ENCODE measurements around the gene EI24. TPM values are rescaled to one million over a fixed set of nuclear protein-coding genes. Genes with fewer than 3 reads are reported as not detected.
"Not testable (repeated sequence)": the region's sequence is repeated elsewhere in the genome, so short reads cannot be mapped to it uniquely, and the experiment has no call there.

Gene EI24
- 128 and 189 TPM in 2 replicates for total RNA-seq

GRCh38 chr11:125568970-125569914 is at the start of gene EI24:
Gene EI24 (plus strand): TSS chr11:125569477. CDS start chr11:125572528, 3,051 bp downstream.
- DNase-seq (ENCODE audit: extremely low read depth, low read depth, low spot score) = no peak

GRCh38 chr11:125519860-125520834 is 49.1 kb upstream of the EI24 start:
- no peak for DNase-seq (ENCODE audit: extremely low read depth, low read depth, low spot score)

- DNase-seq (ENCODE audit: extremely low read depth, low read depth, low spot score) = no peak
These were observed 44.0 kb upstream of the EI24 start for GRCh38 chr11:125525303-125525702.

GRCh38 chr11:125532668-125533067 is 36.6 kb upstream of the EI24 start:
- DNase-seq (ENCODE audit: extremely low read depth, low read depth, low spot score) = no peak

- DNase-seq (ENCODE audit: extremely low read depth, low read depth, low spot score) = no peak
These were observed 33.7 kb upstream of the EI24 start for GRCh38 chr11:125535585-125535984.

GRCh38 chr11:125536834-125537233 is 32.4 kb upstream of the EI24 start:
- not testable (repeated sequence) for DNase-seq (ENCODE audit: extremely low read depth, low read depth, low spot score)

GRCh38 chr11:125542709-125543108 is 26.6 kb upstream of the EI24 start:
- DNase-seq (ENCODE audit: extremely low read depth, low read depth, low spot score) = no peak

- no peak for DNase-seq (ENCODE audit: extremely low read depth, low read depth, low spot score)
These were observed 18.5 kb upstream of the EI24 start for GRCh38 chr11:125550780-125551179.

- no peak for DNase-seq (ENCODE audit: extremely low read depth, low read depth, low spot score)
These were observed 17.4 kb upstream of the EI24 start for GRCh38 chr11:125551835-125552342.

GRCh38 chr11:125552927-125553326 is 16.4 kb upstream of the EI24 start:
- no peak for DNase-seq (ENCODE audit: extremely low read depth, low read depth, low spot score)

- no peak for DNase-seq (ENCODE audit: extremely low read depth, low read depth, low spot score)
These were observed 15.9 kb upstream of the EI24 start for GRCh38 chr11:125553357-125553756.

GRCh38 chr11:125554038-125554437 is 15.2 kb upstream of the EI24 start:
- no peak for DNase-seq (ENCODE audit: extremely low read depth, low read depth, low spot score)

GRCh38 chr11:125559888-125560287 is 9.4 kb upstream of the EI24 start:
- DNase-seq (ENCODE audit: extremely low read depth, low read depth, low spot score) = no peak

GRCh38 chr11:125561924-125562323 is 7.4 kb upstream of the EI24 start:
- DNase-seq (ENCODE audit: extremely low read depth, low read depth, low spot score) = no peak

GRCh38 chr11:125562430-125562829 is 6.8 kb upstream of the EI24 start:
- DNase-seq (ENCODE audit: extremely low read depth, low read depth, low spot score) = no peak

- DNase-seq (ENCODE audit: extremely low read depth, low read depth, low spot score) = no peak
These were observed 4.9 kb upstream of the EI24 start for GRCh38 chr11:125564357-125564756.

- DNase-seq (ENCODE audit: extremely low read depth, low read depth, low spot score) = no peak
These were observed 3.0 kb upstream of the EI24 start for GRCh38 chr11:125566235-125566634.

GRCh38 chr11:125569915-125570621 is 791 bp downstream of the EI24 start:
- no peak for DNase-seq (ENCODE audit: extremely low read depth, low read depth, low spot score)

- no peak for DNase-seq (ENCODE audit: extremely low read depth, low read depth, low spot score)
These were observed 1.7 kb downstream of the EI24 start for GRCh38 chr11:125570952-125571351.

GRCh38 chr11:125572916-125573315 is 3.6 kb downstream of the EI24 start:
- DNase-seq (ENCODE audit: extremely low read depth, low read depth, low spot score) = no peak

Measured in glomerular endothelial cell (primary cell).